ENCODE measurements around the gene DNAAF8.
A peak's percentile ranks its signal among the peaks of the same experiment; 100 is the strongest.

DNAAF8 gene

DNA sequence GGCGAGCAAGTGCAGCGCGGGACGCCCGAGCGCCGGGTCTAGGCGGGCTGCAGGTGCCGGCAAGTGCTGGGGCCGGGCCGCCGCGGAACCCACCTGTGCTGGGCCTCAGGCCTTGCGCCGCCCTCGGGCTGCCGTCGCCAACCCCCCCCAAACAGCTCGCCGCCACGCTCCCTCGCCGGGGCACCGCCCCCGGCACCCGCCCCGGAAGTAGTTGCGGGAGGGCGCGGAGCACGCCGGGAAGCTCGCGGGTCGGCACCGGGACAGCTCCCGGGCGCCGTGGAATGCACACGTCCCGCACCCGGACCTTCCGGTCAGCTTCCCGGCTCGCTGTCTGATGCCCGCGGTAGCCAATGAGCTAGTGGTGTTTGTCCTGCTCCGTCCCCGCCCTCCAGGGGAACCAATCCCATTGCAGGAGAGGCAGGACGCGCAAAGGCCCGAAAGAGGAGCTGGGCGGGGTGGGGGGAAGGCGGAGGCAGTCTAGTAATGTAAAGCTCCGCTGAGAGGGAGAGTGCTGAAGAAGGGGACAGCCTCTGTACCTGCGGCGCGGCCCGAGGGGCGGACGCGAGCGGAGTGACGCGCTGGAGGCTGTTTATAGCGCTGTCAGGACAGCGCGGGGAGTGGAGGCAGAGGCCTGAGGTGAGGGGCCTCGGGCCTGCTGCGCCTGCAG is at the start of gene DNAAF8, which contains the start of gene ANKS3:
DNAAF8 (plus strand) TSS at position 475 of the 667 bp plus-strand sequence. CDS start 1,978 bp downstream, outside the sequence.
ANKS3 (minus strand) TSS at position 209 of the 667 bp plus-strand sequence. CDS start 4,122 bp downstream, outside the sequence.
- DNase-seq: peak; percentile 73 to 98 (median 94)

DNA sequence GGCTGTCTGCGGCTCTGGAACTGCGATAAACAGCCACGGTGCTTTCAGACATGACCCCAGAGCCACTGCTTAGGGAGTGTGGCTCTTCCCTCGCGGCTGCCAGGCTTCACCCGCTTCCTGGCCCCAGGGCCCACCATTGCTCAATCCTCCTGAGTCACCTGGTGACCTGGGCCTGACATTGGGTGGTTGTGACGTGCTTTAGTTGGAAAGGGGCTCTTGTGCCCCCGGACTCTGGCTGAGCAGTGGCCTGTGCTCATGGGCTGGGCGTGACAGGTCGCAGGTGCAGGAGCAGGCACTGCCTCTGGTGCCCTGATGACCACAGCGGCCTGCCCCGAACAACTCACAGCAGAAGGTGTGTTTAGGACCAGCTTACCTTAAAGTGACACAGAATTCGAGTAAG is 49.6 kb upstream of the DNAAF8 start:
- DNase-seq: no peak

DNA sequence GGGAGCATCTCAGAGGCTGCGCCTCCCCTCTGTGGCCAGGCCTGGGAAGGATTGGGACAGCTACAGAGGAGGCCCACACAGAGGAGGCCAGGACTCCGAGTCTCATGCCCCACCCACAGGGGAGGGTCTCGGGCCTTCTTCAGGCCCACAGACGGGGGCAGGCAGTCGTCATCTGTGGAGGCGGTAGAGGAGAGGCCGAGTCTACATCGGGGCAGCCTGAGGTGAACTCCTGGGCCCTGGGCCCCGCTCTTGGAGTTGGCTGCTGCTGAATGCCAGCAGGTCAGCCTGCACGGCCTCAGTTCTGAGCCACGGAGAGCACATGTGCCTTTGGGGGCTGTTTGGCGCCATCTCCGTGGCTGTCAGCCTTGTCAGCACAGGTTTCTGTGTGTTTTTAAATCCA is 49.0 kb upstream of the DNAAF8 start:
- DNase-seq: peak in 7 of 58 donors; percentile 9 to 35 (median 22)

DNA sequence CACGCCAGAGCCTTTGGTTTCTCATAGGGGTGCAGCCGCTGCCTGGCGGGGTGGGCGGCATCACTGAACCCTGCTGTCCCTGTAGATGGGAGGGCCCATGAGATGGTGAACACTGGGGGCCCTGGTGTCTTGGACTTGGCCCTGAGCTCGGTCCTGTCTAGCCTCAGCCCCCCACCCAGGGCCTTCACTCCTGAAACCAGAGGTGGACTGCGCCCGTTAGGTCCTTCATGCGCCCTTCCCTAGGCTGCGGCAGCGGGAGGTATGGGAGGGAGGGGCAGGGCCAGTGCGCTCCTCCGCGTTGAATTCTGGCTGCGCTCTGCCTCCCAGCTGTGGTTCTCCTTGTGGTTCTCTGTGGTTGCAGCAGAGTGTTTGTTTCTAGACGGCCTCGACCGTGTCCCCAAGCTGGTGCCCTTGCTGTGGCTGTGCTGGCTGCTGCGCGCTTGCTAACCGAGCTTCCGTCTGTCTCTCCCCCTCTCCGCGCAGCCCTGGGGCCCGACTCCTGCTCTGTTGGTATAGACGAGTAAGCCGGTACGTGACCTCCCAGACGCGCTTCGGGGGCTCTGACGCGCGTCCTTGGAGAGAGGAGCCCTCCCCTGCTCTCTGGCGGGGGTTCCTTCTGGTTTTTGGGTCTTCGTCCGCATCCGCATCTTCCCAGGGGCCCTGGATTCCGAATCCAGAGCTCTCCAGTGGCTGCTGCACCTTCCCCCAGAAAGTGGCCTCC is 48.4 kb upstream of the DNAAF8 start:
- no peak for DNase-seq

DNA sequence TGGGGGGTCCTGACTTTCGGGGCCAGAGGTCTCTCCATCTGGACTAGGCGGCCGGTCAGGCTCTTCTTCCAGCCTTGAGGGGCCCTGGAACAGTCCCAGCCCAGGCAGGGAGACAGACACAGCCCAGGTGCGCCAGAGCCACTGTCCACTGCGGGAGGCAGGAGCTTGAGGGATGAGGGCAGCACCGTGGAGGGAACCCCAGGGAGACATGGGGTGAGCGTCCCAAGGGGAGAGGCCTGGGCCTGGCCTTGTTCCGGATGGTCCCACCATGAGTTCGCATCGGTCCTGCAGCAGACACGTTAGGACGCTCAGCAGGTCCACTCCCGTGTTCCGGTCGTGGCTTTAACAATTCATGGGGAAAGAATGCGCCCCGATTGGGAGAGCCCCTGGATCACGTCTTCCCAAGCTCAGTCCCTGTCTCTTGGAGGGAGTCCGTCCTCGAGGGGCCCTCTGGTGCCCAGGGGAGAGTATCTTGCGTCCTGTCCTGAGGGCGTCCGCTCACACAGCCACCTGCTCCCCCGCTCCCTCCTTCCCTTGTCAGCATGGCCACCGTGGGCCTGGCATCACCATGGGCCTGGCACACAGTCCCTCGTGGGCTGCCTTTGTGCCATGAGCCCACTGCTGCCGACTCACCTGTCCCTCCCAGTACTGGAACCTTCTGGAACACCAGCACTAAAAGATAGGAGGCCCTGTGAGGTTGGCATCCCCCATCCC is 47.7 kb upstream of the DNAAF8 start:
- no peak for DNase-seq

DNA sequence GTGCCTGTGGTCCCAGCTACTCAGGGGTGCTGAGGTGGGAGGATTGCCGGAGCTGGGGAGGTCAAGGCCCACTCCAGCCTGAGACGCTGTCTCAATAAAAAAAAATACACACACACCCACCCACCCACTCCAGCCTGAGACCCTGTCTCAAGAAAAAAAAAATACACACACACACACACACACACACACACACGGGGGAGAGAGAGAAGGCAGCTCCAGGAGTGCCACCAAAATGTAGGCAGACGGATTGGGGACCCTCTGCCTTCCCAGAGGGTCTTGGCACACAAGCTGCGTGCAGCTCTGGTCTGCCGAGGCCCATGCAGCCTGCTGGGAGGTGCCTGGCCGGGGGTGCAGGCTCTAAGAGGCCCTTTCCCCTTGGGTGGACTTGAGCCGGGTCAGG is 46.9 kb upstream of the DNAAF8 start:
- no peak for DNase-seq

DNA sequence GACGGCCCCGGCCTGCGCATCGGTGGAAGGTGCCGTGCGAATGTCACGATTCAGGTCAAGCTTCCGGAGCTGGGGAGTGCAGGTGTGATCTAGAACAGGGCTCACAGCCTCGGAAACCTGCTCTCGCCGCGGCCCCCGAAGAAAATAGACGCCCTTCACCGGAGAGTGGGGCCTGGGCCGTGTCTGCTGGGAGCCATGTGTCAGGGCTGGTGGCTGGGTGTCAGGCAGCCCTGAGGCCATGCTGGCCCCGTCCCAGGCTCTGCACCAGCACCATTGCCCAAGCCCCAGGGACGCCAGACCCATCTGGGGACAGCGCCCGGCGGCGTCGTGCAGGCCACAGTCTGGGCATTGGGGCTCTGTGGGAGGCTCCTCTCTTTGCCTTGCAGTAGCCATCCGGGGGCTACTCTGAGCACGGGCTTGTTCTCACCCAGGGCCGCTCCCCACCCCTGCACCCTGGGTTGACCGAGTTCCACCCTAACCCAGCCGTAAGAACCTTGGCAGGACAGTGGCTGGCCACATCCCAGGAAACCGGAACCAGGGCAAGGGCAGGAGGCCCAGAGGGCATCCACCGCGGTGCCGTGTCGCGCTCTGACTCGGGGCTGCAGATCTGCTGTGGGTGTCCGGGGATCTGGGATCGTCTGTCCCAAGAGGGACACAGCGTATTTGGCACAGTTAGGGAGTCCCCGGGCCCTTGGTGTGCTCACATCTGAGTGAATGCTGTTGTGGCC is 46.2 kb upstream of the DNAAF8 start:
- no peak for DNase-seq

DNA sequence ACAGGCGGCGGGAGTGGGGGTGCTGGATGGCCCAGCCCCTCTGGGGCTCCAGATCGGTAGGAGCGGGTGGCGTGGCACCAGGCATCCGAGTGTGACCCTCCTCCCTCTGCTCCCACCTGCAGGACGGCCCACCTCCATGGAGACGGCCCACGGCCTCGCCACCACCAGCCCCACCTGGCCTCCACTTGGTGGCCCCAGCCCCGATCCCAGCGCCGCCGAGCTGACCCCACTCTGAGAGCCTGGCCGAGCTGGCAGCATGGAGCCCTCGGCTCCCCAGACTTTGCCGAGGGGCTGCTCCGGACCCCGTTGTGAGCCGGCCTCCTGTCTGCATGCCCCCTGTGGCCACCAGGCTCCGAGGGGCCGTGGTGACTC is 45.7 kb upstream of the DNAAF8 start:
- no peak for DNase-seq

DNA sequence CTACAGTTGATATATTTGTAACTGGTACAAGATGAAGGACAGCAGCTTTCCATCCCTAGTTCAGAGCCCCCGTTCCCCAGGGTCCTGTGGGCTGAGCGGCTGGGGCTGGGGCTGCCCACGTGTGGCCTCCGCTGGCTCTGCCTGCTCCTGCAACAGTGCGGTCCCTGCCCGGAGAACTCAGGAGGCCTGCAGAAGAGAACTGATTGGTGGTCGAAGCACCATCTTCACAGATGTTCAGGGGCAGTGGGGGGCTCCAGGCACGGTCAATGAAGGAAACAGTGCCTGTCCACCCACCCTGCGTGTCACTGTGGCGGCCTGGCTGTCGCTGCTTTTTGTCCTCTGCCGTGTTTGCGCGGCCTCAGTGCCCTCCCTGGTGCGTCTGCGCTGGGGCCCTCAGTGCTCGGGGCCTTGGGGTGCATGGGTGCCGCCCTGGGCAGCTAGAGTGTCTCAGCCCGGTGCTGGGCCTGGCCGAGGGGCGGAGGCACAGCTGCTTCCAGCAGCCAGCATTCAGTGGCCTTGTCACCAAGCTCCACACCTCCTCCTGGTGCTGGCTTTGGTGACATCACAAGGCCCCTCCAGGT is 45.2 kb upstream of the DNAAF8 start:
- DNase-seq: no peak

DNA sequence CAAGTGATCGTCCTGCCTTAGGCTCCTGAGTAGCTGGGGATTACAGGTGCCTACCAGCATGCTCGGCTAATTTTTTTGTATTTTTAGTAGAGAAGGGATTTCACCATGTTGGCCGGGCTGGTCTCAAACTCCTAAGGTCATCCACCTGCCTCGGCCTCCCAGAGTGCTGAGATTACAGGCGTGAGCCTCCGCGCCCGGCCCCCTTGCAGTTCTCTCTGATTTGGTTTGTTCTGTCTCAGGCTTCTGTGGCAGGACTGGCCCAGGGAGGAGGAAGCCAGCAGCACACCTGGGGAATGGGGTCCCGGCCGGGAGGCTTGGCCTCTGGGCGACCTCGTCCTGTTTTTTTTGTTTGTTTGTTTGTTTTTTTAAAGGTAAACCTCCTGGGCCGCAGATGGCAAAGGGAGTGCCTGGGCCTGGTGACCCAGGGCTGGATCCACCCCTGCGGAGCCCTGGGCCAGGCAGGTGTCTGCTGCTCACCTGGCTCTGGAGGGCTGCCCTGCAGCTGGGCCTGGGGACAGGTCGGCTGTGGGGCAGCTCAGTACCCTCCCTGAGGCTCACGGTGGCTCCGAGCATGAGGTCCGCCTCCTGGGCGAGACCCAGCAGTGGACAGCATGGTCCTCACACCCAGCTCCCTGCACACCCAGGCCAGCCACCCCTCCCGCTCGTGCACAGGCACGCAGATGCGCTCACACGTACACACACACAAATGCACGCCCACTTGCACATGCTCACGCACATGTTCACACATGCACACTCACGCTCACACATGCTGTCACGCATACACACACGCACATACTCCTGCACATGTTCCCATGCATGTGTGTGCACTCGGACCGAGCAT is 44.3 kb upstream of the DNAAF8 start:
- no peak for DNase-seq

DNA sequence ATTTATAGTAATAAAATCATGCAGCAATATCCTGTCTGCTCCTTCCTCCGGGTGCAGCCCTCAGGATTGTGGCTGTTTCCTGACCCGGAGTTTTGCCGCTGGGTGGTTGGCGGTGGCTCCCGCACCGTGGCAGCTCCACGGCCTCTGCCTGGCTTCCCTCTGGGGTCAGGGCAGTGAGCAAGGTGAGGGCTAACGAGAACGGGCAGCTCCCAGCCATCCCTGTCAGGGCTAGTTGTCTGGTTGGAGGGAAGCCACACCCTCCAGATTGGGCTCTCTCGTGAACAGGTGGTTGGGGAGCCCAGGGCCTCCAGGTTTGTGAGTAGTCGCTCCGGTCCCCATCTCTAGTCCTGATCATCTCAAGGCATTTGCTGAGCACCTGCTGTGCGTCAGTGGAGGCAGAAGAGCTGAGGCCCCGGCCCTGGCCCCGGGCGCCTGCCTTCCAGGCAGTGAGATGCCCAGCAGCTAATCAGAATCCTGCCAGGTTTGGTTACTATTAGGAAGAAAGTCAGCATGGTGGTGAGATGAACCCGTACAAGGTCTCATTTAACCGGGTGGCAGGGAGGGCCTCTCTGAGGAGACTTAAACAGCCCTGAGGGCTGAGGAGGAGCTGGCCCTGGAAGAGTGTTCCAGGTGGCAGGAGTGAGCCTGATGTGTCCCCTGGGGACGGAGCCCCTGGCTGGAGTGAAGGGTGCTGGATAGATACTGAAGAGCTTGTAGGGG is 43.2 kb upstream of the DNAAF8 start:
- DNase-seq: no peak

DNA sequence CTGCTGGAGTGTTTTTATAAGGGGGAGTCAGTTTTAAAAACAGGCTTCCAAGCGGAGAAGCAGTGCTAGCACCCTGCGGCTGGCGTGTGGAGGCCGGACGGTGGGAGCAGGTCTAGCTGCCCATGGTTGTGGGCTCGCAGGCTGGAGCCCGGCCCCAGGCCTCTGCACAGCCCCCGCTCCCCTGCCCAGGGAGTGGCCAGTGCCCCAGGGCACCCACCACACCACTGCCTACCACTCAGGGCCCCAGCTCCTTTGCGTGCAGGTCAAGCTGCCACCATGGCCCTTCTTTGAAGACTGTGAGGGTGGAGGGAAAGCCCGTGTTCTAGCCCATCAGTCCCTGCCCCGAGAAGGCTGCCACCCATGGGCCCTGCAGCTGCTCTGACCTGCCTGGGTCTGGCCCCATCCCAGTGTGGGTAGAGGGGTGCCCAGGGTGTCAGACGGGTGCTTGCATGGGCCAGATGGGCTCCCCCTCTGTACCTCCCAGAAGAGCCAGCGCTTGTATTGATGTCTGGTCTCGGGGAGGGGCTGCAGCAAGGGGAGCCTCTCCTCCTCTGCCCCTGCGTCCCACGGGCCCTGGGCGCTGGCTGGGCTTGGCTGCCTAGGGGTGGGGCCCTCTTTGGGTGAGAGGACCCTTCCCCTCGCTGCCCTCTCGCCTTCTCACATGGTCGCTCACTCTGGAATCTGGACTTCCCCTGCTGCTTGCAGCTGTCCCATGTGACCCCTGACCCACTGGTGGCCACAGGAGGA is 42.5 kb upstream of the DNAAF8 start:
- DNase-seq: no peak

DNA sequence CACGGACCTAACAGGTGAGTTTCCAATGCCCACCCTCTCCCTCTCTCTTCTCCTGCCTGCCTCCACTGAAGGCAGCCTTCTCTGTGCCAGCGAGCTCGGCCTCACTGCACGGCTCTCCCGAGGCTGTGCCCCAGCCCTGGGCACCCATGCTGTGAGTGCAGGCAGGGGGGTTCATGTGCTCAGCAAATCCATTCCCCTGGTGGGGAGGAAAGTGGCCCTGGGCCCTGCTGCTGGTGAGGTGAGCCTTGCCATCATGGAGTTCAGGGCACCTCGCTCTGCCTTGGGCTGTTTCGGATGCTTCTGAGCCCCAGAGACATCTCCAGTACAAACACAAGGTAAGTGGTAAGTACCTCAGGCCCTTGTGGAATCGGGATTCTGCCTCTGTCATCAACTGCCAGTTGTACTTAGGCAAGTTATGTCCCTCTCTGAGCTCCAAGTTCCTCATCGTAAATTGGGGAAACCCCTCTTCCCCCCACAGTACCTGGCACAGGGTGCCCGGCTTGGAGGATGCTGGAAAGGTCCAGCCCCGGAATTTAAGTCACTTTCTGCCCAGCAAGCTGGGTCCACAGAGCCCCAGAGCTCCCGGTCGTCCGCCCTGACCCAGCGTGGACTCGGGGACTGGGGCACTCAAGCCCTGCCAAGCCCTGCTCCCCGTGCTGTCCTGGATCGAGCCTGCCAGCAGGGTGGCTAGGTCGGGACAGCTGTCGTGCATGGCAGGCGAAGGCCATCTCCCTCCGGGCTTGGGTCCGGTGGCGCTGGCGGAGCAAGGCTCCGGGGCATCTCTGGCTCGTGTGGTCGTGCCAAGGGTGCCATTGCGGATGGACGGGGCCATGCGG is 41.7 kb upstream of the DNAAF8 start:
- DNase-seq: peak in 5 of 58 donors; percentile 45 to 72 (median 65)

DNA sequence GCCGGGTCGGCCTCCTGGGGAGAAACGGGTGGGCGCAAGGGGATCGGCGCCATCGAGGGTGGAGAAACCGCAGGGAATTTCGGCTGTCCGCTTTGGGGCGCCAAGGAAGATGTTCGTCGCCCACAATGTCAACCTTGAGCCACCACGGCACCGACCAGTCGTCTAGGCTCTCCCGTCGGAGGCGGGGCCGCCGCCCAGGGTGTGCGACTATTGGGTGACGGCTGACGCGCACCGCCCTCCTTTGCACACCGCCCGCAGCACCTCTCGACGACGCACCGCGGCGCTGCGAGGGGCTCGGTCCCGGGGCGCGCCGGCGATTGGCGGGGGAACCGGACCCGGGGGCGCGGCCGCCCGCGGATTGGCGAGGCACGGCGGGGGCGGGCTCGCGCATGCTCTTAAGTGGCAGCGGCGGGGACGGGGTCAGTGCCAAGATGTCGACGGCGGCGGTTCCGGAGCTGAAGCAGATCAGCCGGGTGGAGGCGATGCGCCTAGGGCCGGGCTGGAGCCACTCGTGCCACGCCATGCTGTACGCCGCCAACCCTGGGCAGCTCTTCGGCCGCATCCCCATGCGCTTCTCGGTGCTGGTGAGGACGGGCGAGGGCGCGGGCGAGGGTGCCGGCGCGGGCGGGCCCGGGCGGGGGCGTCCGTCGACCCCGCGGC is 40.9 kb upstream of the DNAAF8 start, which contains the start of gene NUDT16L1:
NUDT16L1 (plus strand) TSS at position 267 of the 660 bp plus-strand sequence; CDS start at position 432, 165 bp downstream.
- DNase-seq: peak; percentile 57 to 98 (median 95)

DNA sequence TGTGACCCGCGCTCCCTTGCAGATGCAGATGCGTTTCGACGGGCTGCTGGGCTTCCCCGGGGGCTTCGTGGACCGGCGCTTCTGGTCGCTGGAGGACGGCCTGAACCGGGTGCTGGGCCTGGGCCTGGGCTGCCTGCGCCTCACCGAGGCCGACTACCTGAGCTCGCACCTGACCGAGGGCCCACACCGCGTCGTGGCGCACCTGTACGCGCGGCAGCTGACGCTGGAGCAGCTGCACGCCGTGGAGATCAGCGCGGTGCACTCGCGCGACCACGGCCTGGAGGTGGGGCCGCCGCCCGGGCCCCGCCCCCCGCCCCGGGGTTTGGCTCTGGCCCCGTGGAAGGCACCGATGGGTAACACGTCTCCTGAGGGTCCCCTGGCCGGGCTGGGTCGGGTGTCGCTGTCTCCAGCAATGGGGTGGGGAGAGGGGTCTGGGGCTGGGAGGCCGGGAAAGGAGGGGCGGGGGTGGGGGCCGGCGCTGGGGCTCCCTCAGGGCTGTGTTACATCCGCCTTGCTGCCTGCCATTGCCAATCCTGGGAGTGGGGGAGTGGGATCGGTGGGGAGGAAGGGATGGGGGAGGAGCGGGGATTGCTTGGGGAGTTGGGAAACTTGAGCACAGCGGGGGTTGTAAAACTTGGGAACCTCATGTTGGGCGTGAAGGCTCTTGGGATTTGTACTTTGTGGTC is 40.2 kb upstream of the DNAAF8 start:
- peak in 7 of 58 donors; percentile 33 to 63 (median 43) for DNase-seq

All from anterior cingulate cortex (tissue), 58 donors.